Neural cell (in vitro differentiated cells): ENCODE data around the gene PTTG1. TPM values are rescaled to one million over a fixed set of nuclear protein-coding genes. Genes with fewer than 3 reads are reported as not detected.

Source experiments
- H2AFZ ChIP-seq: fragments of 200-600, 300-800 bp; sonication (generic), shearing (Covaris generic); 2 replicates; pipeline ENCODE4 v1.6.0; 2014; ENCODE audit warnings: low read depth, mild to moderate bottlenecking, antibody characterized with exemption, low read length, moderate library complexity
- H3F3A ChIP-seq: fragments of 200-600 bp; shearing (Covaris generic); 2 replicates; pipeline ENCODE4 v1.6.1; 2016; ENCODE audit warnings: mild to moderate bottlenecking, moderate library complexity, mixed read lengths, antibody characterized with exemption, low read length; ENCODE audit not compliant: insufficient read depth, poor library complexity, severe bottlenecking
- H3K27ac ChIP-seq: fragments of 200-600, 300-800 bp; sonication (generic), shearing (Covaris generic); 2 replicates; pipeline ENCODE4 v1.5.1; 2014; ENCODE audit warnings: mild to moderate bottlenecking, low read length, moderate library complexity
- H3K27me3 ChIP-seq: fragments of 300-800, 200-600 bp; sonication (generic), shearing (Covaris generic); 2 replicates; pipeline ENCODE4 v1.6.0; 2014; ENCODE audit warnings: mild to moderate bottlenecking, low read depth, low read length, moderate library complexity; ENCODE audit not compliant: insufficient read depth
- H3K36me3 ChIP-seq: fragments of 300-800, 200-600 bp; sonication (generic), shearing (Covaris generic); 2 replicates; pipeline ENCODE4 v1.5.1; 2014; ENCODE audit warnings: mild to moderate bottlenecking, antibody characterized with exemption, low read length, moderate library complexity; ENCODE audit not compliant: insufficient read depth
- H3K4me2 ChIP-seq: fragments of 300-800, 200-600 bp; sonication (generic), shearing (Covaris generic); 2 replicates; pipeline ENCODE4 v1.6.0; 2014; ENCODE audit warnings: mild to moderate bottlenecking, low read length
- H3K4me3 ChIP-seq: fragments of 300-800, 200-600 bp; sonication (generic), shearing (Covaris generic); 2 replicates; pipeline ENCODE4 v1.5.1; 2014; ENCODE audit warnings: mild to moderate bottlenecking, low read length, moderate library complexity
- H3K79me2 ChIP-seq: fragments of 200-600 bp; shearing (Covaris generic); replicated peaks from 2 replicates; pipeline ENCODE4 v1.6.0; 2014; ENCODE audit warnings: mild to moderate bottlenecking, low read length, moderate library complexity; ENCODE audit not compliant: insufficient read depth
- H3K9ac ChIP-seq: fragments of 300-800, 200-600 bp; sonication (generic), shearing (Covaris generic); 2 replicates; pipeline ENCODE4 v1.6.1; 2016; ENCODE audit warnings: mild to moderate bottlenecking, low read length, mixed read lengths
- H3K9me2 ChIP-seq: fragments of 200-600 bp; shearing (Covaris generic); 2 replicates; pipeline ENCODE4 v1.6.1; 2016; ENCODE audit warnings: mild to moderate bottlenecking, low read length, mixed read lengths; ENCODE audit not compliant: insufficient read depth
- H3K9me3 ChIP-seq: fragments of 200-600, 300-800 bp; sonication (generic), shearing (Covaris generic); 2 replicates; pipeline ENCODE4 v1.6.1; 2016; ENCODE audit warnings: mild to moderate bottlenecking, mixed run types, low read length, moderate library complexity, mixed read lengths
- H4K20me1 ChIP-seq: fragments of 200-600 bp; shearing (Covaris generic); 2 replicates; pipeline ENCODE4 v1.6.1; 2016; ENCODE audit warnings: mild to moderate bottlenecking, mixed run types; ENCODE audit not compliant: insufficient read depth
- CTCF ChIP-seq: fragments of 450-650 bp; IDR thresholded peaks from 2 replicates; pipeline ENCODE4 v1.5.1; 2014; ENCODE audit warnings: antibody characterized with exemption, mild to moderate bottlenecking, moderate library complexity; ENCODE audit not compliant: poor library complexity, severe bottlenecking
- EP300 ChIP-seq: fragments of 450-650 bp; conservative IDR thresholded peaks from 2 replicates; pipeline ENCODE4 v1.6.1; 2014; ENCODE audit warnings: antibody characterized with exemption, mild to moderate bottlenecking, moderate library complexity; ENCODE audit not compliant: poor library complexity, severe bottlenecking
- EZH2 ChIP-seq: fragments of 200-600, 300-800 bp; shearing (Covaris generic), sonication (generic); IDR thresholded peaks from 2 replicates; pipeline ENCODE4 v1.6.1; 2014; ENCODE audit warnings: antibody characterized with exemption, low read length, borderline replicate concordance, mild to moderate bottlenecking; ENCODE audit not compliant: insufficient read depth, poor library complexity, severe bottlenecking
- MXI1 ChIP-seq: fragments of 450-650 bp; conservative IDR thresholded peaks from 2 replicates; pipeline ENCODE4 v1.6.1; 2014; ENCODE audit warnings: antibody characterized with exemption, mild to moderate bottlenecking; ENCODE audit not compliant: poor library complexity, severe bottlenecking
- POLR2AphosphoS5 ChIP-seq: IDR thresholded peaks from 2 replicates; pipeline ENCODE4 v1.6.1; 2012
- RAD21 ChIP-seq: fragments of 450-650 bp; conservative IDR thresholded peaks from 2 replicates; pipeline ENCODE4 v1.6.1; 2014; ENCODE audit warnings: antibody characterized with exemption, mild to moderate bottlenecking, moderate library complexity
- REST ChIP-seq: IDR thresholded peaks from 2 replicates; pipeline ENCODE4 v1.6.1; 2012; ENCODE audit warnings: borderline replicate concordance
- SMC3 ChIP-seq: fragments of 450-650 bp; conservative IDR thresholded peaks from 2 replicates; pipeline ENCODE4 v1.6.1; 2014; ENCODE audit warnings: antibody characterized with exemption, mild to moderate bottlenecking, moderate library complexity; ENCODE audit not compliant: poor library complexity
- TAF1 ChIP-seq: IDR thresholded peaks from 2 replicates; pipeline ENCODE4 v1.6.1; 2012; ENCODE audit warnings: low read depth
- polyA plus RNA-seq: library from polyadenylated mRNA; depleted of rRNA; stranded (reverse); fragments of >200 nt; gene quantifications from 2 replicates; pipeline ENCODE4 v1.2.3, GENCODE V29; 2014

The PTTG1 gene
- polyA plus RNA-seq, 1 donor from 2014 or later, result 42.6 TPM

DNA sequence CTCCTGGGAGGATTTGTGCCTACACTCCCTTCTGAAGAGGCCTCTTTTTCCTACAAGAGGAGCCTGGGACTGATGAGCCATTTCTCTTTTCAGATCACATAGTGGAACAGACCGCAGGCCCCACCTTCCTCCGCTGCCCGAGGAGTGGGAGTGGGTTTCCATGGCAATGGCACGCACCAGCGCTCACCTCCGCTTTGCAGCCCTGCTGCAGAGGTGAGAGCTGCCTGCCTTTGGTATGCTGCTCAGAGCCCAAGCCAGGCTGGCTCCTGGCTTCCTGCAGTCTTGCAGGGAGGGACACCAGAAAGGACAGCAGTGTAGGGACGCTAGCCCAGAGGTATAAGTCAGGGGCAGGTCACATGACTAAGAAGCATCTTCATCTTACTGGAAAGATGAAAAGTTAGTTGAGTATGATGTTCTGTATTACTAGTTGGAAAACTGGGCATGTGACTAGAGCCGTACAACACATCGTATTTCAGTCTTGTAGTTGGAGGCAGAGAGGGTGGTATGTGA is 12.4 kb downstream of the PTTG1 start:
- no peaks in the 10 kb centered on the region for H3K9me3 ChIP-seq
- H4K20me1 ChIP-seq, result no peaks in the 10 kb centered on the region
- H2AFZ ChIP-seq, result peak overlapping the region; percentile 28
- no peaks in the 10 kb centered on the region for H3K36me3 ChIP-seq
- peak overlapping the region; percentile 53 for H3K27ac ChIP-seq
- peak overlapping the region; percentile 43 for H3K4me3 ChIP-seq
- no peaks in the 10 kb centered on the region for H3K79me2 ChIP-seq
- TF ChIP-seq REST, result peak; percentile 28
- no peak for TF ChIP-seq SMC3
- peak; percentile 46 for TF ChIP-seq EP300
- TF ChIP-seq CTCF, result no peak
- TF ChIP-seq EZH2, result no peak
- no peak for TF ChIP-seq MXI1
- TF ChIP-seq RAD21, result peak; percentile 28
- peak; percentile 35 for TF ChIP-seq POLR2AphosphoS5
- TF ChIP-seq TAF1, result no peak
- H3F3A ChIP-seq, result no peaks in the 10 kb centered on the region
- H3K9ac ChIP-seq, result peak overlapping the region; percentile 3
- peak overlapping the region; percentile 28 for H3K4me2 ChIP-seq
- no peaks in the 10 kb centered on the region for H3K9me2 ChIP-seq
- H3K27me3 ChIP-seq, result no peaks in the 10 kb centered on the region

DNA sequence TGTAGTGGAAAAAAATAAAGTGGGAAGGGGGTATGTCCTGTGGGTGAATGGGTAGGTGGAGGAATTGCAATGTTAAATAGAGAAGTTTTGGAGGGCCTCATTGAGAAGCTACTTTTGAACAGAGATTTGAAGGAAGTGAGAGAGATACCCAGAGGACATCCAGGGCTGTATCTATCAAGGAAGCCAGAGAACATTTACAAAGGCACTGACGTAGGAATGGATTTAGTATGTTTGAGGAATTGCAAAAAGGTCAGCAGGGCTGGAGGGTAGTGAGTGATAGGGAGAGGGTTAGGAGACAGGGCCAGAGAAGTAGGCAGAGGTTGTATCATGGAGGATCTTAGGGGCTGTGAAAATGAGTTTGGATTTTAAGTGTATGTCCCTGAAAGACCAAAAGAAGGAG is 13.9 kb downstream of the PTTG1 start:
- TF ChIP-seq CTCF (no peak), EP300 (no peak), SMC3 (no peak), POLR2AphosphoS5 (no peak), EZH2 (no peak), MXI1 (no peak), REST (no peak), RAD21 (no peak), TAF1 (no peak)
- H3K4me3 ChIP-seq, result no peak overlapping the region
- no peaks in the 10 kb centered on the region for H3K9me3 ChIP-seq
- no peaks in the 10 kb centered on the region for H4K20me1 ChIP-seq
- no peaks in the 10 kb centered on the region for H3F3A ChIP-seq
- H3K4me2 ChIP-seq, result no peak overlapping the region
- no peak overlapping the region for H3K9ac ChIP-seq
- no peaks in the 10 kb centered on the region for H3K9me2 ChIP-seq
- no peaks in the 10 kb centered on the region for H3K27me3 ChIP-seq
- H3K79me2 ChIP-seq, result no peaks in the 10 kb centered on the region
- no peak overlapping the region for H2AFZ ChIP-seq
- H3K36me3 ChIP-seq, result no peaks in the 10 kb centered on the region
- H3K27ac ChIP-seq, result no peak overlapping the region
